GM18526 (cell line): ENCODE data around the gene VIL1.

Experiments used
- POLR2A ChIP-seq: IDR thresholded peaks from 3 replicates; pipeline ENCODE4 v1.6.1; 2011; ENCODE audit not compliant: insufficient read length; ENCODE audit errors: extremely low read depth

VIL1 gene

GRCh38 chr2:218476676-218477075 lies 57.8 kb downstream of the VIL1 start:
- TF ChIP-seq POLR2A: no peak

GRCh38 chr2:218477247-218477646 lies 58.3 kb downstream of the VIL1 start:
- no peak for TF ChIP-seq POLR2A

GRCh38 chr2:218478544-218478943 lies 59.6 kb downstream of the VIL1 start:
- TF ChIP-seq POLR2A: no peak

GRCh38 chr2:218479595-218479994 lies 60.7 kb downstream of the VIL1 start:
- no peak for TF ChIP-seq POLR2A

GRCh38 chr2:218482651-218483050 lies 63.7 kb downstream of the VIL1 start:
- TF ChIP-seq POLR2A: no peak

- no peak for TF ChIP-seq POLR2A
Observed at GRCh38 chr2:218485986-218486667, 67.2 kb downstream of the VIL1 start.

GRCh38 chr2:218500501-218501060 lies 81.7 kb downstream of the VIL1 start:
- TF ChIP-seq POLR2A: no peak

GRCh38 chr2:218501665-218502064 lies 82.7 kb downstream of the VIL1 start:
- TF ChIP-seq POLR2A: no peak
